HG03064 (cell line): Measurements from ENCODE around the gene SWT1.
A peak's percentile ranks its signal among the peaks of the same experiment; 100 is the strongest.
"Not testable (repeated sequence)": the region's sequence is repeated elsewhere in the genome, so short reads cannot be mapped to it uniquely, and the experiment has no call there.

Source experiments
- ATAC-seq: cut with Tn5 transposase; IDR thresholded peaks from one replicate; pipeline ENCODE4 v1.9.1; 2021; ENCODE audit warnings: low read depth; ENCODE audit not compliant: unreplicated experiment

The SWT1 gene

DNA sequence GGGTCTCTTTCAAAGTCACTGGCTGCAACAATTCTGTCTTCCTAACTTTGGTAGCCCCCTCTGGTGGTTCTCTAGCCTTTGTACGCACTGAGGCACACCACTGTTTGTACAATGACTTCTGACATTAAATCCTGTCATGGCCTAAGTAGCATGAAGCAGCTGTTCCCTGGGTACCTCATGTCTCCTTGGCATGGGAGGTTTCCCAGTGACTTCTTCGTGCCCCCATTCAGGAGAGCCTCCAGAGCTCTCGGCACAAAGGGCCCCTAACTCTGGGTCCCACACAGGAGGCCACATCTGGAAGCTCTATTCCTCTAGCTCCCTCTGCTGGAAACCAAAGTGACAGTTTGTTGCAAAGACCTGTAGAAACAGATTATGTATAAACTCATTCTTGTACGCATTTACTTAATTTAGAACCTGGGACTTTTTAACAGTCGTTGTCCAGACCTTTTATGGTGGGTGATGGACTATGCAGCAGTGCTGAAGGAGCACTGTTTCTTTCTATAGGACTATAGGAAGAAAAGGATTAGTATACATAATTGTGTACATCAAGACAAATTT lies 13.4 kb downstream of the SWT1 start:
- peak; percentile 84 for ATAC-seq

DNA sequence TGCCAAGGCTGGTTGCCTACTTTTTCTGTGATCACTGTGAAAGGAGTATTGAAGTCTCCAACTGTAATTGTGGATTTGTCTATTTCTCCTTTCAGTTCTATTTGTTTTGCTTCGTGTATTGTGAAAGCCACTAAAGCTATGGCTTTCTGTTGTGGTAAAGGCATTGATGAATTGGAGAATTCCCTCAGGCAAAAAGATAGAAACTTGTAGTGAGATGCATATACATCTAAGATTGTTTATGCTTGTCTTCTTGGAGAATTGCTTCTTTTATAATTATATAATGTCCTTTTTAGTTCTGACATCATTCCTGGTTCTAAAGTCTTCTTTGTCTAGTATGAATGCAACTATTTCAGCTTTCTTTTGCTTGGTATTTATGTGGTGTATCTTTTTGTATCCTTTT lies 36.8 kb downstream of the SWT1 start:
- no peak for ATAC-seq

DNA sequence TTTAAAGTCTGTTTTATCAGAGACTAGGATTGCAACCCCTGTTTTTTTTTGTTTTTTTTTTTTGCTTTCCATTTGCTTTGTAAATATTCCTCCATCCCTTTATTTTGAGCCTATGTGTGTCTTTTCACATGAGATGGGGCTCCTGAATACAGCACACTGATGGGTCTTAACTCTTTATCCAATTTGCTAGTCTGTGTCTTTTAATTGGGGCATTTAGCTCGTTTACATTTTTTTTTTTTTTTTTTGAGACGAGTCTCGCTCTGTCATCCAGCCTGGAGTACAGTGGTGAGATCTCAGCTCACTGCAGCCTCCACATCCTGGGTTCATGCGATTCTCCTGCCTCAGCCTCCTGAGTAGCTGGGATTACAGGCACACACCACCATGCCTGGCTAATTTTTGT lies 41.7 kb downstream of the SWT1 start:
- ATAC-seq, result not testable (repeated sequence)

DNA sequence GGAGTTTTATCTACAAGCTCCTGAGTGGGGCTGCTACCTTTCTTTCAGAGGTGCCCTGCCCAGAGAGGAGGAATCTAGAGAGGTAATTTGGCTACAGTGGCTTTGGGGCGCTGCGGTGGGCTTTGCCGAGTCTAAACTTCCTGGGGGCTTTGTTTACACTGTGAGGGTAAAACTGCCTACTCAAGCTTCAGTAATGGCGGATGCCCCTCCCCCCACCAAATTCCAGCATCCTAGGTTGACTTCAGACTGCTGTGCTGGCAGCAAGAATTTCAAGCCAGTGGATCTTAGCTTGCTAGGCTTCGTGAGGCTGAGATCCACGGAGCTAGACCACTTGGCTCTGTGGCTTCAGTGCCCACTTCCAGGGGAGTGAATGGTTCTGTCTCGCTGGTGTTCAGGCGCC lies 43.9 kb downstream of the SWT1 start:
- ATAC-seq, result no peak

DNA sequence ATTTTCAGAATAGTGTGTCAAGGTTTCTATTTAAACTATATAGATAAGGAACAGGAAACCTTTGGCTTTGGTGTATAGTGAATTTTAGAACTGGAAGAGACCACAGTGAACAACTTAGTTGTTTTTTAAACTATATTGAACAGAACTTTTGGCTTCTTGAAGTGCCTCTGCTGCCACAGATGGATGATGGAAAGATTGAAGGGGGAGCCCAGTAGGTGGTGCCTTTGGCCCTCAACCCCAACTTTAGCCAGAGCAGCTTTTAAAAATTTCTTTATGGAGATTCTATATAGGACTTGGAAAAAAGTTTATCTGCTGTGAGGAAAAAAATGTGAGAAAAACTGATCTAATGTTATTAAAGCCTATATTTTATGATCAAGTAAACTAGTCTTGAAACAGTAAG lies 50.2 kb downstream of the SWT1 start:
- no peak for ATAC-seq

DNA sequence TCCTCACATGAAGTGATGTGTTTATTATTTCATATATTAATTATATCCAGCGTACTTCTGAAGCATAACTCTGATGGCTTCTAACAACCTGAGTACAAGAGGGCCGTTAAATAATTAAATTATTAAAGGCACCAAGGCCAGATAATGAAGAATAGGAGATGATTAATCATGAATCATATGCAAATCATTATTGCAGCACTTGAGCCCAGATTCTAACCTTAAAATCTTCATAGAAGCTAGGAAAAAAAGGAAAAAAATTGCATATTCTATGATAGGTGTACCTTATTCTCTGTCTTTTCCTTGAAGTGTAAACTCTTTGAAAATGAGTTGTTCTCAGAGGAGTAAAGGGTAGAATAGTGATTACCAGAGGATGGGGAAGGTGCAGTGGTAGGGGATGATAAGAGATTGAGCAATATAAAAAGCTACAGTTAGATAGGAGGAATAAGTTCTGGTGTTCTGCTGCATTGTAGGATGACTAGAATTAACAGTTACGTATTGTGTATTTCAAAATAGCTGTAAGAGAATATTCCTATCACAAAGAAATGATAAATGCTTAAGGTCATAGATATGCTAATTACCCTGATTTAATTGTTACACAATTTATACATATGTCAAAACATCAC lies 51.1 kb downstream of the SWT1 start:
- ATAC-seq, result no peak

DNA sequence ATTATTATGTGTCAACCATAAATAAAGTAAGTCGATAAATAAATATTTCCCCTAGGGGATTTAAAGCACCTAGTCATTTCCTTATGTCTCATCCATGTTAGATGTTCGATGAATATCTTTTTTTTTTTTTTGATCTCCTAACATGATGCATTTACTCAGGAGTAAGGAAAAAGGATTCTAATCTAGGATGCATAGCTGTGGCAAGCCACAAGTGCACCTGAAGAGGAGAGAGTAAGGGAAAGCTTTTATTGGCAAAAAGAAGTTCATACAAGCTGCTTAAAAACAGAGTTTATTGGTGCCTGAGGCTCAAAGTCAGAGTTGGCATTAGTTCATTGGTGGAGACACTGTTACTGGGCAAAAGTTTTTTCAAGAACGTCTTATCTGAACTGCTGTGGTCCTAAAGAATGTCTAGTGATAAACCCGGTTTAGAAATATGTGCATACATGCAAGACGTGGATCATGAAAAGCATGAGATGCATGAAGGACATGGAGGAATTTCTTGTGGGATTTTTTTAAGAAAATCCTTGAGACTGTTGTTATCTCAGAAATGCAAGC lies 51.7 kb downstream of the SWT1 start:
- no peak for ATAC-seq

DNA sequence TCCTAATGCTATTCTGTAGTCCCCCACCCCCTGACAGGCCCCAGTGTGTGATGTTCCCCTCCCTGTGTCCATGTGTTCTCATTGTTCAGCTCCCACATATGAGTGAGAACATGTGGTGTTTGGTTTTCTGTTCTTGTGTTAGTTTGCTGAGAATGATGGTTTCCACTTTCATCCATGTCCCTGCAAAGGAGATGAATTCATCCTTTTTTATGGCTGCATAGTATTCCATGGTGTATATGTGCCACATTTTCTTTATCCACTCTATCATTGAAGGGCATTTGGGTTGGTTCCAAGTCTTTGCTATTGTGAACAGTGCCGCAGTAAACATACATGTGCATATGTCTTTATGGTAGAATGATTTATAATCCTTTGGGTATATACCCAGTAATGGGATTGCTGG lies 52.4 kb downstream of the SWT1 start:
- not testable (repeated sequence) for ATAC-seq

DNA sequence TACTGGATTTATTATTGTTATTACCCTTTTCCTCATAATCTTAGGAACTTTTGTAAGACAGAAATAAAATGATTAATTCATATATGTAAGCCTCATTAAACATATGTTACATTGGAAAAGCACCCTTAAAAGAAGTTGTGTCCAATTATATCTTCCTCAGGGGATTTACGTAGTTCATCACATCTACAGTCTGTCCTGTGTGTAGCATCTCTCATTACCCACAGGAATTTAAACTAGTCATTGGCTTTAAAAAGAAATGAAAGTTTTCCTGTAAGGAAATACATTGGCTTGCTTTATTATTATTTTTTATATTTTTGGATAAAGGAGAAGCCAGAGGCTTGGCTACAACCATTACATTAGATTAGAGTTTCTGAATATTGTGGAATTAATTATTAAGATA lies 56.1 kb downstream of the SWT1 start:
- ATAC-seq, result no peak

DNA sequence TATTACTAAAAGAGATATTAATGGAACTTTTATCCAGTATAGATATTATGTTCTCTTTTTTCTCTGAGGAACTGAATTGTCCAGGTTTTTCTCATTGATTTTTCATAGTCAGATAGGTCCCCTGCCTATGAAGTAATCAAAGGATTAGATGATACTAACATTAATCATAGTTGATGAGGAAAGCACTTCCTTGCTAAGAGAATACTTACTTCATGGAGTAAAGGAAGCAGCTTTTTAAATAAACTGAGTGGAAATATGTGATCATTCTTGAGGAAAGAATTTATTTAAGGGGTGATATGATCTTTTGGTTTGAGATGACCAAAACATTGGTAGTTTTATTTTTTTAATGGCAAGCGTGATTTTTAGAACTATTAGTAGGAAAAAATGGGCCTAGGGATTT lies 58.9 kb downstream of the SWT1 start:
- ATAC-seq, result no peak

DNA sequence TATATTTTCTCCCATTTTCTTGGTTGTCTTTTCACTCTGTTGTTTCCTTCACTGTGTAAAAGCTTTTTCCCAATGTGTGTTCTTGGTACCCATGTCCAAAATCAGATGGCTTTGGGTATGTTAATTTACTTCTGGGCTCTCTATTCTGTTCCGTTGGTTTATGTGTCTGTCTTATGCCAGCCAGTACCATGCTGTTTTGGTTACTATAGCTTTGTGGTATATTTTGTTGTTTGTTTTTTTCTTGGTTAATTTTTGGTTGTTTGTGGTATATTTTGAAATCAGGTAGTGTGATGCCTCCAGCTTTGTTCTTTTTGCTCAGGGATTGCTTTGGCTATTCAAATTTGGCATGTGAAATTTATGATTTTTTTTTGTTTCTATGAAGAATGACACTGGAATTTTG lies 67.2 kb downstream of the SWT1 start:
- no peak for ATAC-seq

DNA sequence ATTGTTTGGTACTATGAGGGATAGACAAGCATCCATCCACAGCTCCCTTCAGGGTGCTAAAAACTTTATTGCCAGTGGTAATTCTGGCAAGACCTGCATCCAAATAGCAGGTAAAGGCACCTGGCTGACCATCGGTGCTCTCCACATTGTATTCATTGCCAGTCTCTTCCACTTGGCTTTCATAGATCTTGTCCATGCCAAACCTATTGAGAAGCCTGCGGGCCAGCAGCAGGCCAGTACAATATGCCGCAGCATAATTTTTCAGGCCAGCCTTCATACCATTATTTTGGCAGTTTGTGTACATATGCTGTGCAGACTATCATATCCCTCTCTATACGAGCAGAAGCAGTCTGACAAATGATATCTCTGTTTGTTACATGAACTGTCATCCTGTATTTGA lies 70.2 kb downstream of the SWT1 start:
- ATAC-seq, result no peak

DNA sequence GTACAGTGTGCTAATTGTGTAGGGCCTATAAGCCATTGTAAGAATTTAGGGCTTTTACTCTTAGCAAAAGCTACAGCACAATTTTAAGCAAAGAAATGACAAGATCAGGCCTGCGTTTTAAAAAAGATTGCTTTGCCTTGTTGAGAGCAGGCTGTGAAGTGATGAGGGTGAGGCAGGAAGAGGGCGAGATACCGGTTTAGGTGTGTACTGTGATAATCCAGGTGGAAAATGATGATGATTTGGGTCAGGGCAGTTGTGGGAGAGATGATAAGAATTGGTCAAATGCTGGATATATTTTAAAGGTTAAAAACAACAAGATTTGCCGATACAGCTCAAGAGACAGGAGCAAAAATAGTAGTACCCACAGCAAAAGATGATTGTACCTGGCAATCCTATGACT lies 72.0 kb downstream of the SWT1 start:
- ATAC-seq, result no peak

DNA sequence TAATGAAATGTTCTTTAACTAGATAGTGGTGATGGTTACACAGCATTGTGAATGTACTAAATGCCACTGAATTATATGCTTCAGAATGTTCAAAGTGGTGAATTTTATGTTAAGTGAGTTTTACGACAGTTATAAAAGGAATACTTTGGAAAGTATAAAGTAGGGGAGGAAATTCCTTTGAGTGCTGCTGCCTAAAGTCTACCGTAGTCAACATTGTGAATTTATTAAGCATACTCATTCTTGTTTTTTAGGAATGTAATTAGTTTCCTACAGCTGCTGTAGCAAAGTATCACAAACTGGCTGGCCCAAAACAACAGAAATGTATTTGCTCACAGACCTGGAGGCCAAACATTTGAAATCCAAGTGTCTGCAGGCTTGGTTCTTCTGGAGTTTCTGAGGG lies 73.0 kb downstream of the SWT1 start:
- ATAC-seq, result no peak

DNA sequence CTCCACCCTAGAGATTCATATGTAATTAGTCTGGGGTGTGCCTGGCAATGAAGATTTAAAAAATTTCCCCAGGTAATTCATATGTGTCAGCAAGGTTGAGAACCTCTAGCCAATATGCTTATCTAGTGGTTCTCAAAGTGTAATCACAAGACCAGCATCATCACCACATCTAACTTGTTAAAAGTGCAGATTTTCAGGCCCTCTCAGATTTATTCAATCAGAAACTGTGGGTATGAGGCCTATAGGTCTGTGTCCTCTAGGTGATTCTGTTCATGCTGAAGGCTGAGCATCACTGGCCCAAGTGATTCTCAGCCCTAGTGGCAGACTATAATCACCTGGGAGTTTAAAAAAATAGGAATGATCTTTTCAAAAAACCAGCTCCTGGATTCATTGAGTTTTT lies 75.9 kb downstream of the SWT1 start:
- ATAC-seq, result no peak

DNA sequence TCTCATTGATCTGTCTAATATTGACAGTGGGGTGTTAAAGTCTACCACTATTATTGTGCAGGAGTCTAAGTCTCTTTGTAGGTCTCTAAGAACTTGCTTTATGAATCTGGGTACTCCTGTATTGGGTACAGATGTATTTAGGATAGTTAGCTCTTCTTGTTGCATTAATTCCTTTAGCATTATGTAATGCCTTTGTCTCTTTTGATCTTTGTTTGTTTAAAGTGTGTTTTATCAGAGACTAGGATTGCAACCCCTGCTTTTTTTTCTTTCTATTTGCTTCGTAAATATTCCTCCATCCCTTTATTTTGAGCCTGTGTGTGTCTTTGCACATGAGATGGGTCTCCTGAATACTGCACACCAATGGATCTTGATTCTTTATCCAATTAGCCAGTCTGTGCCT lies 77.2 kb downstream of the SWT1 start:
- not testable (repeated sequence) for ATAC-seq

DNA sequence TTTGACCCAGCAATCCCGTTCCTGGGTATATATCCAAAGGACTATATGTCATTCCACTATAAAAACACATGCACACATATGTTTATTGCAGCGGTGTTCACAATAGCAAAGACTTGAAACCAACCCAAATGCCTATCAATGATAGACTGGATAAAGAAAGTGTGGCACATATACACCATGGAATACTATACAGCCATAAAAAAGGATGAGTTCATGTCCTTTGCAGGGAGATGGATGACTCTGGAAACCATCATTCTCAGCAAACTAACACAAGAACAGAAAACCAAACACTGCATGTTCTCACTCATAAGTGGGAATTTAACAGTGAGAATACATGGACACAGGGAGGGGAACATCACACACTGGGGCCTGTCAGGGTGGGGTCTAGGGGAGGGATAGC lies 80.2 kb downstream of the SWT1 start:
- not testable (repeated sequence) for ATAC-seq

DNA sequence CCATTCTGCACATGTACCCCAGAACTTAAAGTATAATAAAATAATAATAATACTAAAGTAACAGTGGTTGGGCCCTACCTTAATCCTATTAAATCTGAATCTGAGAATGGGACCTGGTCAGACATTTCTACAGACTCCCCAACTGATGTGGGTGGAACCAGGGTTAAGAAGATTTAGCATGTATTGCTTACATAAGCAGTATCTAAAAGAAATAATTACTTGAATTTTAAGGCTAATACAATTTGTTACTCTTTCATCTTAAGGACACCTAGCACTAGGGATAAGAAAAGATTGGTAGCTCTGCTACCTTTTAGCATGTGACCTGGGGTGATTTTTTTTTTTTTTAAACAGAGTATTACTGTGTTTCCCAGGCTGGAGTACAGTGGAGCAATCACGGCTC lies 80.7 kb downstream of the SWT1 start:
- ATAC-seq, result no peak

DNA sequence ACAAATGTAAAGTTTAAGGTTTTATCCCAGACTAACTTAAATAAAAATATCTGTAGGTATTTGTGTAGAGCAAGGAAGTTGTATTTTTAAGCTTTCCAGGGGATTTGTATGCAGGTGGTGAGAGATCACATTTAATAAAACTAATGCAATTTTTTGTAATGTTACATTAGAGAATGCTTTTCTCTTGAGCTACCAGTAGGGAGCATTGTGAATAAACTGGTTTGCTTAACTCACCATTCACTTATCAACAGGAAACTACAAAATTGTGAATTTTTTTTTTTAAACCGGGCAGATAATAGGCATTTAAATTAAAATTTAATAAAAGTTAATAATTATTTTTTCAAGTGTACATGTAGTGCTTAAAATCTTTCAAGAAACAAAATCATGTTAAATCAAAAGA lies 81.5 kb downstream of the SWT1 start:
- ATAC-seq, result no peak

DNA sequence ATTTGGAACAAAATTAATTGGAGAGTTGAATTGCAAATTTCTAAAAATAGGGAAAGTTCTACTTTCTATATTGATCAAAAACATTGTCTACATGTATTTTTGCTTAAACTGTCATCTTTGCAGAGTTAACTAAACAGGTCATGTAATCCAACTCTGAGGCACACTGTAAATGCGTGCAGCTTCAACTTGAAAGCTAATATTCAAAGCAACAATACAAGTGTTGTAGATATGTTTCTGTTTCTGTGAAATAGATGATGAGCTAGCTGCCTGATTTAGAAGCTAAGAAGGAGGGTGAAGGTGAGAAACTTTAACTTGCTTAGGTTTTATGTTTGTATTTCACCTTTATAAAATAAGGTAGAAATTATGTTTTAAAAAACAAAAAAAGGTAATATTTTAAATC lies 82.9 kb downstream of the SWT1 start:
- no peak for ATAC-seq

DNA sequence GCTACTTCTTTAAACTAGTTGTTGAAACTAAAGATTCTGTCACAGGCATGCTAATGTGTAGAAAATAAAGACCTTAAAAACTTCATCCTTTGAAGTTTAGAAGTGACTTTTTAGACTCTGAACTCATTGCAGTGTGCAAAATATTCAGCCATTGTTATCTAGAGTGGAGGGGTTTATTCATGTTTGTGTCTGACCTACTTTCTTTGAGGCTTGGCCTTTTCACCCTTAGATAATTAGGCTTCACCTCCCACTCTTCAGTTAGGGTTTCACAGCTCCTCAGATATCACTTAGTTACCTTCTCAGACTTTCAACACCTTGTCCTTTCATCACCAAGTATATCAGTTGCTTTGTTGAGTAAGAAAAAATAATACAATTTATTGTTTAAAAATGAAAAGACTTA lies 84.2 kb downstream of the SWT1 start:
- ATAC-seq, result no peak

DNA sequence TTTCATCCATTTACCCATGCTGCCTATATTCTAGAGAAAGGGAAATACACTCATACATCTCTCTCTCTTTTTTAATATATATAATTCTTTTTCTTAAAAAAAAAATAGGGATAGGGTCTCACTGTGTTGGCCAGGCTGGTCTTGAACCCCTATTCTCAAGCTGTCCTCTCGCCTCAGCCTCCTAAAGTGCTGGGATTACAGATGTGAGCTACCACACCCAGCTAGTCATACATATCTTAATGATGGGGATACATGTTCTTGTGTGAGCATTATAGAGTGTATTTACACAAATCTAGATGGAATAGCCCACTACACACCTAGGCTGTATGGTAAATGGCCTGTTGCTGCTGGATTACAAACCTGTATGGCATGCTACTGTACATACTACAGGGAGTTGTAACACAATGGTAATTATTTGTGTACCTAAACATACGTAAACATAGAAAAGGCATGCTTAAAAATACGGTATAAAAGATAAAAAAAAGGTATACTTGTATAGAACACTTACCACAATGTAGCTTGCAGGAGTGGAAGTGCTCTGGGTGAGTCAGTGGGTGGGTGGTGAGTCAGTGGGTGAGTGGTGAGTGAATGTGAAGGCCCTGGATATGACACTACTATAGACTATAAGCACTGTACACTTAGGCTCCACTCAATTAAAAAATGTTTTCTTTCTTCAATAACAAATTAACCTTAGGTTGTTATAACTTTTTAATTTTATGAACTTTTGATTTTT lies 87.2 kb downstream of the SWT1 start:
- no peak for ATAC-seq
